ENCODE data around the gene GDF3. TPM values are rescaled to one million over a fixed set of nuclear protein-coding genes. Genes with fewer than 3 reads are reported as not detected.
A peak's percentile ranks its signal among the peaks of the same experiment; 100 is the strongest.
"Not testable (repeated sequence)": the region's sequence is repeated elsewhere in the genome, so short reads cannot be mapped to it uniquely, and the experiment has no call there.

Gene GDF3
- total and polyA plus RNA-seq, 2 experiments from 2014 or later = 0.35 TPM; not detected in 1

DNA sequence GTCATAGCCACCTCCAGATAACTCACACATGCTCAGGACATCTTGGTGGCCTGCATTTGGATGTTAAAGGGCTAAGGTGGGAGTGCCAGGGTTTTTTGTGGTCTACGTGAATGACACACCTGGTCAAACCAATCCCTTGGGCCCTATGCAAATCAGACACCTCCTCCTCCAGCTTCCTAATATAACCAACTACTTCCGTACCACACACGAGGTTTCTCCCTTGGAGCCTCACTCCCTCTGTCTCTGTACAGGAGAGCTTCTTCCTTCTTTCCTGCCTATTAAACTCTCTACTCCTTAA is 49.4 kb downstream of the GDF3 start:
- no peak for DNase-seq (ENCODE audit: low read depth in 1 of 2, low spot score in 1 of 2)
- H3K9me3 ChIP-seq (ENCODE audit: low read depth) = no peaks in the 10 kb centered on the region
- peaks cover 7% of the 10 kb centered on the region for H3K4me1 ChIP-seq (ENCODE audit: low read depth)
- no peak overlapping the region for H3K4me3 ChIP-seq
- no peaks in the 10 kb centered on the region for H3K27me3 ChIP-seq
- TF ChIP-seq, protein P1, sequence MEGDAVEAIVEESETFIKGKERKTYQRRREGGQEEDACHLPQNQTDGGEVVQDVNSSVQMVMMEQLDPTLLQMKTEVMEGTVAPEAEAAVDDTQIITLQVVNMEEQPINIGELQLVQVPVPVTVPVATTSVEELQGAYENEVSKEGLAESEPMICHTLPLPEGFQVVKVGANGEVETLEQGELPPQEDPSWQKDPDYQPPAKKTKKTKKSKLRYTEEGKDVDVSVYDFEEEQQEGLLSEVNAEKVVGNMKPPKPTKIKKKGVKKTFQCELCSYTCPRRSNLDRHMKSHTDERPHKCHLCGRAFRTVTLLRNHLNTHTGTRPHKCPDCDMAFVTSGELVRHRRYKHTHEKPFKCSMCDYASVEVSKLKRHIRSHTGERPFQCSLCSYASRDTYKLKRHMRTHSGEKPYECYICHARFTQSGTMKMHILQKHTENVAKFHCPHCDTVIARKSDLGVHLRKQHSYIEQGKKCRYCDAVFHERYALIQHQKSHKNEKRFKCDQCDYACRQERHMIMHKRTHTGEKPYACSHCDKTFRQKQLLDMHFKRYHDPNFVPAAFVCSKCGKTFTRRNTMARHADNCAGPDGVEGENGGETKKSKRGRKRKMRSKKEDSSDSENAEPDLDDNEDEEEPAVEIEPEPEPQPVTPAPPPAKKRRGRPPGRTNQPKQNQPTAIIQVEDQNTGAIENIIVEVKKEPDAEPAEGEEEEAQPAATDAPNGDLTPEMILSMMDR (IDR thresholded peaks at IDR 0.05; ENCODE audit: low read depth, low read length) = no peak
- H3K36me3 ChIP-seq = no peaks in the 10 kb centered on the region
- H3K27ac ChIP-seq = no peak overlapping the region

DNA sequence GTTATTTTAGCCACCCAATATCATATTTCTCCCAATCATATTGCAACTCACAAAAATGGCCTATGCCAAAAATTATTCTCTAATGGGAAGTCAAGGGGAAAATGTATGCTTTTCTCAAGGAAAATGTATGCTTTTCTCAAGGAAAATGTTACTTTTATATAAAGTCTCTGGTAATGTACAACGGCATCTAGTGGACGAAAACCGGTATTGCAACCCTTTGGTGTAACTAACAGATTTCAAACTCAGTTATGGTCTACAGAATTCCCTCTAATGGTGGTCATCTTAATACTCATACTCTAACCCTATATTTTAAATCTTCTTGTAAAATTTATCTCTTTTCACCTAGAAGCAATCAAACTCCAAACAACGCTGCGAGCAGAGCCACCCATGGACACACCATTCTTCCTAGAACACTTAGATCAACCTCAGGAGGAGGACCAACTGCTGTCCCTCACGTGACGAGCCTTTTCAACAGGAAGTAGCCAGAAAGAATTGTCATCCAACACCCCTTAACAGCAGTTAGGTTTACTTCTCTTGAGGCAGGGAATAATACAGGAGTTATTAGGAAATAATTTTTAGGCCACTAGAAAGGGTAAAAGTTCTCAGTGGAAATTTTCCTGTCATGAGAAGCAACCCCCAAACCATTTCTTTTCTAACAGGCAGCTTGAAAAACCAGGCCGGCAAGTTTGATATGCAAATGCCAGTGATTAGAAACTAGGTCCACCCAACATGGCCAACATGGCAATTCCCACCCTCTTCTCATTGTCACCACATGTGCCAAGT is 50.0 kb downstream of the GDF3 start:
- no peak overlapping the region for H3K27ac ChIP-seq
- no peaks in the 10 kb centered on the region for H3K36me3 ChIP-seq
- no peaks in the 10 kb centered on the region for H3K9me3 ChIP-seq (ENCODE audit: low read depth)
- TF ChIP-seq, protein P1 (IDR thresholded peaks at IDR 0.05; ENCODE audit: low read depth, low read length) = peak; percentile 88
- H3K4me3 ChIP-seq = no peak overlapping the region
- H3K4me1 ChIP-seq (ENCODE audit: low read depth) = peaks cover 7% of the 10 kb centered on the region
- DNase-seq (ENCODE audit: low read depth in 1 of 2, low spot score in 1 of 2) = peak; percentile 47 to 59
- H3K27me3 ChIP-seq = no peaks in the 10 kb centered on the region

DNA sequence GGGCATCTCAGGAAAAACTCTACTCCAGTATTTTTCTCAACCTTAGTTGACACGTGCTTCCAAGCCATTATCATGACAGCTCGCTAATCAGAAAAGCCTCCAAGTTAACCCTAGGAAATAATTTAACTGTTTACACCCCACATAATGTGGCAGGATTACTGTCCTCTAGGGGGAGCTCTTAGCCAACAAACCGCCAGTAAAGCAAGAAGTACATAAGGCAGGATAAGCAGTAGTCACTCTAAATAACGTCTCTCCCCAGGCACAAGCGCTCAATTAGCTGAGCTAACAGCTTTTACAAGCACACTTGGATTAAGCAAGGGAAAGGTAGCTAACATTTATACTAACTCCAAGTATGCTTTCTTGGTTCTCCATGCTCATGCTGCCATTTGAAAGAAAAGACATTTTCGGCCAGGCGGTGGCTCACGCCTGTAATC is 52.7 kb downstream of the GDF3 start:
- peak in 1 of 2 donors; percentile 30 for DNase-seq (ENCODE audit: low read depth in 1 of 2, low spot score in 1 of 2)

DNA sequence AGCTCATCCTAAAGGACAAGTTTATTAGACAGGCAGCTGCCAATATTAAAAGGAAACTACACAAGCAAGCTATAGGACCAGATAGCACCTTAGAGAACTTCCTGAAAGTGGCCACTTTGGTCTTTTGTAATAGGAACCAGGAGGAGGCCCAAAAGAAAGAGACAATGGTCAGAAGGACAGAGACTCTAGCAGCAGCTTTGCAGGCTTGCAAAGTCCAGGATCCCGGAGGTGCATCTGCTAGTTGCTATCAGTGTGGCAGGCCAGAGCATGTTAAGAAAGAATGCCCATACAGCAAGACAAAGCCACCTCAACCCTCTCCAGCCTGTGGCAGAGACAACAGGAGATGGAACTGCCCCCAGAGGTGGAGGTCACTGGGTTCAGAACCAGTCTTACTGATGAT is 53.3 kb downstream of the GDF3 start:
- Histone ChIP-seq H3K4me1 (ENCODE audit: low read depth) (peaks cover 7% of the 10 kb centered on the region), H3K9me3 (ENCODE audit: low read depth) (no peaks in the 10 kb centered on the region), H3K4me3 (no peak overlapping the region), H3K36me3 (no peaks in the 10 kb centered on the region), H3K27me3 (no peaks in the 10 kb centered on the region), H3K27ac (no peak overlapping the region)
- TF ChIP-seq, protein P1 (IDR thresholded peaks at IDR 0.05; ENCODE audit: low read depth, low read length) = no peak
- DNase-seq (ENCODE audit: low read depth in 1 of 2, low spot score in 1 of 2) = no peak

More for the DNA sequence above, 52.7 kb downstream of the GDF3 start:
- peaks cover 7% of the 10 kb centered on the region for H3K4me1 ChIP-seq (ENCODE audit: low read depth)
- H3K4me3 ChIP-seq = no peak overlapping the region
- no peaks in the 10 kb centered on the region for H3K36me3 ChIP-seq
- H3K27me3 ChIP-seq = no peaks in the 10 kb centered on the region
- H3K9me3 ChIP-seq (ENCODE audit: low read depth) = no peaks in the 10 kb centered on the region
- no peak overlapping the region for H3K27ac ChIP-seq
- TF ChIP-seq, protein P1 (IDR thresholded peaks at IDR 0.05; ENCODE audit: low read depth, low read length) = peak; percentile 44

DNA sequence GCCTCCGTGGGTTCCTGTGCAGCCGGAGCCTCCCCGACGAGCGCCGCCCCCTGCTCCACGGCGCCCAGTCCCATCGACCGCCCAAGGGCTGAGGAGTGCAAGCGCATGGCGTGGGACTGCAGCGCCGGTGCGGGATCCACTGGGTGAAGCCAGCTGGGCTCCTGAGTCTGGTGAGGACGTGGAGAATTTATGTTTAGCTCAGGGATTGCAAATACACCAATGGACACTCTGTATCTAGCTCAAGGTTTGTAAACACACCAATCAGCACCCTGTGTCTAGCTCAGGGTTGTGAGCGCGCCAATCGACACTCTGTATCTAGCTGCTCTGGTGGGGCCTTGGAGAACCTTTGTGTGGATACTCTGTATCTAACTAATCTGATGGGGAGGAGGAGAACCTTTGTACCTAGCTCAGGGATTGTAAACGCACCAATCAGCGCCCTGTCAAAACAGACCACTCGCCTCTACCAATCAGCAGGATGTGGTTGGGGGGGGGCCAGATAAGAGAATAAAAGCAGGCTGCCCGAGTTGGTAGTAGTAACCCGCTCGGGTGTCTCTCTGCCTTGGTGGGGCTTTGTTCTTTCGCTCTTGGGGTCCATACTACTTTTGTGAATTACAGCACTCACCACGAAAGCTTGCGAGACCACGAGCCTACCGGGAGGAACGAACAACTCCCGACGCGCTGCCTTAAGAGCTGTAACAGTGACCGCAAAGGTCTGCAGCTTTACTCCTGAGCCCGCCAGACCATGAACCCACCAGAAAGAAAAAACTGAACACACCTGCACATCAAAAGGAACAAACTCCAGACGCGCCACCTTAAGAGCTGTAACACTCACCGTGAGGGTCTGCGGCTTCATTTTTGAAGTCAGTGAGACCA is 55.2 kb downstream of the GDF3 start:
- not testable (repeated sequence) for H3K9me3 ChIP-seq (ENCODE audit: low read depth); H3K27ac ChIP-seq; H3K27me3 ChIP-seq; H3K4me3 ChIP-seq; H3K4me1 ChIP-seq (ENCODE audit: low read depth); H3K36me3 ChIP-seq
- peak in 1 of 2 donors; percentile 11 for DNase-seq (ENCODE audit: low read depth in 1 of 2, low spot score in 1 of 2)

Other genes starting within 250 kb of the GDF3 start
- gene CD163, start 192.0 kb downstream of the GDF3 start, total RNA-seq = 0.06 TPM in 1 of 2 replicates, not detected in the other
- not detected in 2 replicates for gene CD163, start 192.0 kb downstream of the GDF3 start, polyA plus RNA-seq
- gene APOBEC1, start 29.9 kb downstream of the GDF3 start, total RNA-seq = not detected in 2 replicates
- not detected in 2 replicates for gene APOBEC1, start 29.9 kb downstream of the GDF3 start, polyA plus RNA-seq
- not detected in 2 replicates for gene DPPA3, start 15.7 kb upstream of the GDF3 start, total RNA-seq
- not detected in 2 replicates for gene DPPA3, start 15.7 kb upstream of the GDF3 start, polyA plus RNA-seq
- not detected in 2 replicates for gene CLEC4C, start 51.6 kb upstream of the GDF3 start, total RNA-seq
- gene CLEC4C, start 51.6 kb upstream of the GDF3 start, polyA plus RNA-seq = not detected in 2 replicates
- gene NANOGNB, start 69.4 kb upstream of the GDF3 start, total RNA-seq = not detected in 2 replicates
- not detected in 2 replicates for gene NANOGNB, start 69.4 kb upstream of the GDF3 start, polyA plus RNA-seq
- gene NANOG, start 93.6 kb upstream of the GDF3 start, total RNA-seq = 0.06 and 0.78 TPM in 2 replicates
- 0.24 TPM in 1 of 2 replicates, not detected in the other for gene NANOG, start 93.6 kb upstream of the GDF3 start, polyA plus RNA-seq
- gene SLC2A14, start 177.1 kb upstream of the GDF3 start, total RNA-seq = 0.07 TPM in 1 of 2 replicates, not detected in the other
- 0.26 and 0.47 TPM in 2 replicates for gene SLC2A14, start 177.1 kb upstream of the GDF3 start, polyA plus RNA-seq
- gene SLC2A3, start 240.4 kb upstream of the GDF3 start, total RNA-seq = 251 and 267 TPM in 2 replicates
- 349 and 363 TPM in 2 replicates for gene SLC2A3, start 240.4 kb upstream of the GDF3 start, polyA plus RNA-seq

All from cardiac muscle cell (in vitro differentiated cells and primary cell).